GM18909 (cell line): ENCODE measurements around the gene ANKRD10.

Experiments used
- ATAC-seq: cut with Tn5 transposase; IDR thresholded peaks from one replicate; pipeline ENCODE4 v1.9.1; 2021; ENCODE audit warnings: mild to moderate bottlenecking; ENCODE audit not compliant: unreplicated experiment, poor library complexity

ANKRD10 gene

GRCh38 chr13:110916301-110917142 is 1.7 kb upstream of the ANKRD10 start:
- ATAC-seq, result no peak

GRCh38 chr13:110915874-110916206 is 971 bp upstream of the ANKRD10 start:
- ATAC-seq, result no peak

- peak; percentile 46 for ATAC-seq
Observed at GRCh38 chr13:110914331-110915056, 375 bp downstream of the ANKRD10 start.

- no peak for ATAC-seq
Observed at GRCh38 chr13:110914081-110914330, 863 bp downstream of the ANKRD10 start.

- no peak for ATAC-seq
Observed at GRCh38 chr13:110913322-110914080, 1.4 kb downstream of the ANKRD10 start.

- no peak for ATAC-seq
Observed at GRCh38 chr13:110912651-110913051, 2.2 kb downstream of the ANKRD10 start.

- ATAC-seq, result no peak
Observed at GRCh38 chr13:110911880-110912279, 3.0 kb downstream of the ANKRD10 start.

GRCh38 chr13:110910013-110910890 is 4.6 kb downstream of the ANKRD10 start:
- ATAC-seq, result no peak

- ATAC-seq, result no peak
Observed at GRCh38 chr13:110907951-110908898, 6.6 kb downstream of the ANKRD10 start.

- ATAC-seq, result no peak
Observed at GRCh38 chr13:110907301-110907700, 7.6 kb downstream of the ANKRD10 start.

GRCh38 chr13:110904748-110905147 is 10.1 kb downstream of the ANKRD10 start:
- ATAC-seq, result no peak

GRCh38 chr13:110902370-110902769 is 12.5 kb downstream of the ANKRD10 start:
- no peak for ATAC-seq

GRCh38 chr13:110897521-110897920 is 17.3 kb downstream of the ANKRD10 start:
- no peak for ATAC-seq

- no peak for ATAC-seq
Observed at GRCh38 chr13:110897014-110897413, 17.9 kb downstream of the ANKRD10 start.

- ATAC-seq, result no peak
Observed at GRCh38 chr13:110894086-110894485, 20.8 kb downstream of the ANKRD10 start.

GRCh38 chr13:110893571-110893970 is 21.3 kb downstream of the ANKRD10 start:
- ATAC-seq, result no peak

- no peak for ATAC-seq
Observed at GRCh38 chr13:110890279-110891165, 24.3 kb downstream of the ANKRD10 start.

- no peak for ATAC-seq
Observed at GRCh38 chr13:110888390-110888789, 26.5 kb downstream of the ANKRD10 start.
